ENCODE results near the gene ACADM. TPM values are rescaled to one million over a fixed set of nuclear protein-coding genes. Genes with fewer than 3 reads are reported as not detected.
A peak's percentile ranks its signal among the peaks of the same experiment; 100 is the strongest.

Gene ACADM
- total and polyA plus RNA-seq, 5 donors from 2014 or later, result 12.6 to 56.8 (median 44.2) TPM

DNA sequence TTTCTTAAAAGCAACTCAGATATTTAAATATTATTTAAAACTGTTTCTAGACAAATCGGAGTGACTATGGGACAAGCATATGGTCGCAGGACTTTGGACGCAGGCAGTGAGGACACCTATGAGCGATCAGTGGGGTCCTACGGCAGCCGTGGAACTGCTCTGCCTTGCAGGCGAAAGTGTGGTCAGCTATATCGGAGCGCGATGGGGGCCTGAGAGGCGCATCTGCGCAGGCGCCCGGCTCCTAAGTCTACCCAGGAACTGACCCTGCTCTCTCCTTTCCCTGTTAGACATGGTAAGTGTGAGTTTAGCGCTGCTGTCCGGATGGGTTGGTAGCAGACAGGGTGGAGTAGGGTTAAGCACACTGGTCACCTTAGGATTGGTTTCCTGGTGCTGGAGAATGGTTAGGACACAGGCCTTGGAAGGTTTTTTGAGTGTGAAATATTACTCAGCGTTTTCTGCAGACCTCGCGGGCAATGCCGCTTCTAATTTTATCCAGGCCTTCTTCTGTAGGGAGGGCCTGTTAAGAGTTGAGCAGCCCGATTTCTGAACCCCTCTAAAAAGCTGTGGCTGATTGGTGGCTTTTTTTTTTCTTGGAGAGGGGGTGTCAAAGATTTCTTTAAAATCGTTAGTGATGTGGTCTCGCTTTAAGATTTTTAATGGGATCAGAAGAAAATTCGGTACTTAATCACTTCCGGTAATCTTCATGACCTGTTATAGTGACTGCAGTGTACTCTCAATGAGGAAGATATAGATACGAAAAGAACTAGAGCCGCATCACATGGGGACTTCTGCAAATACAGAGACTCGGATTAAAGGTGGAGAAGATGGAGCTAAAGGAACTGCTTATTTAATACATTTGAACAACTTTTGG, 61.7 kb downstream of the ACADM start, which contains the start of gene RABGGTB:
RABGGTB (plus strand) TSS at position 274 of the 871 bp plus-strand sequence; CDS start at position 290, 16 bp downstream.
- peak within 1 kb of the TSS; percentile 97 to 98 (median 97) for H3K27ac Mint-ChIP-seq
- ATAC-seq (ENCODE audit: low read depth in 2 of 2) (peak; percentile 98), DNase-seq (peak; percentile 87 to 98 (median 94))
- H3K9me3 Mint-ChIP-seq, result peaks cover 0 to 3% (median 0%) of the 10 kb centered on the region in 7 donors
- H3K36me3 Mint-ChIP-seq, result peaks cover 24% of the 10 kb centered on the region
- H3K4me1 Mint-ChIP-seq, result peaks cover 17 to 62% (median 39%) of the 10 kb centered on the region in 4 donors
- Histone ChIP-seq H3K36me3 (ENCODE audit: control insufficient read depth, insufficient read depth, low read length) (peaks cover 25% of the 10 kb centered on the region), H3K27me3 (ENCODE audit: control insufficient read depth, insufficient read depth, low read length) (no peaks in the 10 kb centered on the region), H3K4me1 (ENCODE audit: control insufficient read depth, insufficient read depth, low read length, poor library complexity, severe bottlenecking) (peaks cover 51% of the 10 kb centered on the region), H3K9me3 (ENCODE audit: control insufficient read depth in 2 of 2, low read length in 2 of 2) (no peaks in the 10 kb centered on the region), H3K4me3 (ENCODE audit: low read depth, low read length) (peak within 1 kb of the TSS; percentile 97), H3K27ac (ENCODE audit: insufficient read depth, low read length, poor library complexity, severe bottlenecking) (peak within 1 kb of the TSS; percentile 84)
- peaks cover 4% of the 10 kb centered on the region for H3K27me3 Mint-ChIP-seq
- H3K4me3 Mint-ChIP-seq, result peak within 1 kb of the TSS; percentile 93 to 99 (median 97)

DNA sequence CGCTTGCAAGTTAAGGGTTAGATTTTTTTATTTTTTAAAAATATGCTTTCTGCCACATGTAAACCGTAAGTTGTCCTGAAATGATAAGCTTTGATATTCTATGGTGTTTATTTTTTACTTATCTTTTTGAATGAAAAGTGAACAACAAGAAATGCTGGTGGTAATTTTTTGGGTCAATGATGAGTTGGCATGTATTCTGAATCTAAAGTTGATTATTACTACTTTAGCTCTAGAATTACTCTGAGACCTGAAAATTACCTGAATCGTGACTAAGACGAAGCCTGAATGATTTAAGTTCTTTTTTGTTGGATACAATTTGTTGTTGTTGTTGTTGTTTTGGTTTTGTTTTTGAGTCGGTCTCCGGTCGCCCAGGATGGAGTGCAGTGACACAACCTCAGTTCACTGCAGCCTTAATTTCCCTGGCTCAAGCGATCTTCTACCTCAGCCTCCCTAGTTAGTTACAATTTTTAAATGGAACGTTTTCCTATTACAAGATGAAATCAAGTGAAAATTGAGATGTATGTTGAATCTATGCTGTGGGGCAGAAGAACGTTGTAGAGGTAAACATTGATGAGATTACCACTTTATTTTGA, 62.5 kb downstream of the ACADM start:
- Mint-ChIP-seq H3K27ac (peak overlapping the region; percentile 76 to 98 (median 97)), H3K27me3 (no peaks in the 10 kb centered on the region), H3K4me3 (peak overlapping the region; percentile 93 to 99 (median 97)), H3K4me1 (peaks cover 18 to 68% (median 46%) of the 10 kb centered on the region in 4 donors), H3K36me3 (peaks cover 31% of the 10 kb centered on the region), H3K9me3 (no peaks in the 10 kb centered on the region)
- no peak for ATAC-seq (ENCODE audit: low read depth in 2 of 2)
- Histone ChIP-seq H3K9me3 (ENCODE audit: control insufficient read depth in 2 of 2, low read length in 2 of 2) (no peaks in the 10 kb centered on the region), H3K36me3 (ENCODE audit: control insufficient read depth, insufficient read depth, low read length) (peaks cover 33% of the 10 kb centered on the region), H3K4me3 (ENCODE audit: low read depth, low read length) (peak overlapping the region; percentile 97), H3K27me3 (ENCODE audit: control insufficient read depth, insufficient read depth, low read length) (no peaks in the 10 kb centered on the region), H3K27ac (ENCODE audit: insufficient read depth, low read length, poor library complexity, severe bottlenecking) (peak overlapping the region; percentile 84), H3K4me1 (ENCODE audit: control insufficient read depth, insufficient read depth, low read length, poor library complexity, severe bottlenecking) (peaks cover 55% of the 10 kb centered on the region)
- no peak for DNase-seq

DNA sequence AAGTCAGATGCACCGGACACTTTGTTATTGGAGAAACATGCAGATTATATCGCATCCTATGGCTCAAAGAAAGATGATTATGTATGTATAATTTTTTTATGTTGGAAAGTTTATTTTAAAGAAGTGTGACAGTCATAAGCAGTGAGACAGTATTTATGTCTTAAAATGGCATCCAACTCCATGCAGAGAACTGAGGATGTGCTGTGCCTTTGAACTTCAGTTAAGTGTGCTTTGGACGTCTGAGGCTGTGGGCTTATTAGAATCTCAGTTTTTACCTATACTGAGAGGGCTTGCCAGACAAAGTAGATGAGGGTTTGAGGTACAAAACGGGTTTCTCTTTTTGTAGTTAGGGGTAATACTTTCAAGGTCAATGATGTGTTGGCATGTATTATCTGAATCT, 63.0 kb downstream of the ACADM start:
- Histone ChIP-seq H3K4me3 (ENCODE audit: low read depth, low read length) (peak overlapping the region; percentile 97), H3K27me3 (ENCODE audit: control insufficient read depth, insufficient read depth, low read length) (no peaks in the 10 kb centered on the region), H3K36me3 (ENCODE audit: control insufficient read depth, insufficient read depth, low read length) (peaks cover 38% of the 10 kb centered on the region), H3K9me3 (ENCODE audit: control insufficient read depth in 2 of 2, low read length in 2 of 2) (no peaks in the 10 kb centered on the region), H3K27ac (ENCODE audit: insufficient read depth, low read length, poor library complexity, severe bottlenecking) (peak overlapping the region; percentile 84), H3K4me1 (ENCODE audit: control insufficient read depth, insufficient read depth, low read length, poor library complexity, severe bottlenecking) (peaks cover 55% of the 10 kb centered on the region)
- Mint-ChIP-seq H3K4me3 (peak overlapping the region; percentile 93 to 99 (median 97)), H3K27ac (peak overlapping the region; percentile 76 to 98 (median 97)), H3K4me1 (peaks cover 22 to 71% (median 46%) of the 10 kb centered on the region in 4 donors), H3K9me3 (no peaks in the 10 kb centered on the region), H3K36me3 (peaks cover 34% of the 10 kb centered on the region), H3K27me3 (no peaks in the 10 kb centered on the region)
- ATAC-seq (ENCODE audit: low read depth in 2 of 2) (no peak), DNase-seq (peak in 2 of 3 donors; percentile 17 to 40)

DNA sequence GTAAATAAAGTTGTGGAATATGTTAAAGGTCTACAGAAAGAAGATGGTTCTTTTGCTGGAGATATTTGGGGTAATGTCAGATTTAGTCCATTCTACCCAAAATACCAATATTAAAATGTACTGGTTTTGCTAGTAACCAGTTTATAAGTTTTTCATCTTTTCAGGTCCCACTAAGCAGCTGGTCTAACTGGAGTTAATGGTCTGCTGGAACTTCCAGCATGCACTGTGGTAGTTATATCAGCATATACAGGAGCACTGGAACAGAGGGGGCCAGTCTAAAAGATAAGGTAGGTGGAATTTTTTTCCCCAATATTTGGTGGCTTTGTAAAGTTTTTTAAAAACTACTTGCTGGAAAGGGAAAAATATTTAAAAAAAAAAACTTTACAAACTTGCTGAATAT, 65.5 kb downstream of the ACADM start:
- H3K36me3 Mint-ChIP-seq, result peaks cover 53% of the 10 kb centered on the region
- H3K4me3 ChIP-seq (ENCODE audit: low read depth, low read length), result peak overlapping the region; percentile 97
- H3K4me1 ChIP-seq (ENCODE audit: control insufficient read depth, insufficient read depth, low read length, poor library complexity, severe bottlenecking), result peaks cover 55% of the 10 kb centered on the region
- no peaks in the 10 kb centered on the region for H3K27me3 ChIP-seq (ENCODE audit: control insufficient read depth, insufficient read depth, low read length)
- H3K27me3 Mint-ChIP-seq, result no peaks in the 10 kb centered on the region
- no peaks in the 10 kb centered on the region for H3K9me3 Mint-ChIP-seq
- no peak for ATAC-seq (ENCODE audit: low read depth in 2 of 2)
- H3K27ac Mint-ChIP-seq, result peak overlapping the region in 2 of 3 donors; percentile 75 to 98
- peaks cover 29 to 84% (median 53%) of the 10 kb centered on the region in 4 donors for H3K4me1 Mint-ChIP-seq
- H3K27ac ChIP-seq (ENCODE audit: insufficient read depth, low read length, poor library complexity, severe bottlenecking), result peak overlapping the region; percentile 45
- no peak for DNase-seq
- no peaks in the 10 kb centered on the region for H3K9me3 ChIP-seq (ENCODE audit: control insufficient read depth in 2 of 2, low read length in 2 of 2)
- peak overlapping the region; percentile 64 to 99 (median 75) for H3K4me3 Mint-ChIP-seq
- H3K36me3 ChIP-seq (ENCODE audit: control insufficient read depth, insufficient read depth, low read length), result peaks cover 59% of the 10 kb centered on the region

DNA sequence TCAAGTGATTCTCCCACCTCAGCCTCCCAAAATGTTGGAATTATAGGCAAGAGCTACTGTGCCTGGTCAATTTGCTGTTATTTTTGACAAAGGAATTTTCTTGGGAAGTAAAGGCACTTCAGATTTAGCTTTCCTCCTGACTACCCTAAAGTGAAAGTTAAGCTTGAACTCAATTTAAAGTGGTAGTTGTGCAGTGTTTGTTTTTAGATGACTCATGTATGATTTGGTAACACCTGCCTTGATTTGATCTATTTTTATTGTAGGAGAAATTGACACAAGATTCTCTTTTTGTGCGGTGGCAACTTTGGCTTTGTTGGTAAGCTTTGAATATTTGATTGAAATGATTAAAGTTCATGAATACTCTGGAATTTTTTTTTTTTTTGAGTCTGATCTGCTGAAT, 66.5 kb downstream of the ACADM start:
- Histone ChIP-seq H3K9me3 (ENCODE audit: control insufficient read depth in 2 of 2, low read length in 2 of 2) (no peaks in the 10 kb centered on the region), H3K4me3 (ENCODE audit: low read depth, low read length) (peak overlapping the region; percentile 46), H3K27me3 (ENCODE audit: control insufficient read depth, insufficient read depth, low read length) (no peaks in the 10 kb centered on the region), H3K36me3 (ENCODE audit: control insufficient read depth, insufficient read depth, low read length) (peaks cover 69% of the 10 kb centered on the region), H3K27ac (ENCODE audit: insufficient read depth, low read length, poor library complexity, severe bottlenecking) (peak overlapping the region; percentile 45), H3K4me1 (ENCODE audit: control insufficient read depth, insufficient read depth, low read length, poor library complexity, severe bottlenecking) (peaks cover 50% of the 10 kb centered on the region)
- Mint-ChIP-seq H3K4me1 (peaks cover 29 to 75% (median 52%) of the 10 kb centered on the region in 4 donors), H3K27me3 (no peaks in the 10 kb centered on the region), H3K9me3 (no peaks in the 10 kb centered on the region), H3K27ac (peak overlapping the region; percentile 20 to 88 (median 84)), H3K36me3 (peaks cover 58% of the 10 kb centered on the region), H3K4me3 (peak overlapping the region; percentile 33 to 64 (median 45))
- no peak for ATAC-seq (ENCODE audit: low read depth in 2 of 2)
- DNase-seq, result no peak

DNA sequence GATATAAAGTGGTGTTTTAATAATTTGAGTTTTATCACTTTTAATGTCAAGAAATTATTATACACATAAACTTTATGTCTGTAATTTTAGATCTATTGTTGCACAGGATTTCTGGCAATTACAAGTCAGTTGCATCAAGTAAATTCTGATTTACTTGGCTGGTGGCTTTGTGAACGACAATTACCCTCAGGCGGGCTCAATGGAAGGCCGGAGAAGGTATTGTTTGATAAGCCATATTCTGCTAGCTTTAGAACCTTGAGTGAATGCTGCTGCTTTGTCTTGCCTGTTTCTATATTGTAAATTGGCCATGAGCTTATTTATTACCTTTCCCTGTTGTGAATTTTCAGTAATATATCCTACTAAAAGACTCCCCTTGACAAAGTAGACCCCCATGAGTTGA, 67.6 kb downstream of the ACADM start:
- no peaks in the 10 kb centered on the region for H3K27me3 Mint-ChIP-seq

DNA sequence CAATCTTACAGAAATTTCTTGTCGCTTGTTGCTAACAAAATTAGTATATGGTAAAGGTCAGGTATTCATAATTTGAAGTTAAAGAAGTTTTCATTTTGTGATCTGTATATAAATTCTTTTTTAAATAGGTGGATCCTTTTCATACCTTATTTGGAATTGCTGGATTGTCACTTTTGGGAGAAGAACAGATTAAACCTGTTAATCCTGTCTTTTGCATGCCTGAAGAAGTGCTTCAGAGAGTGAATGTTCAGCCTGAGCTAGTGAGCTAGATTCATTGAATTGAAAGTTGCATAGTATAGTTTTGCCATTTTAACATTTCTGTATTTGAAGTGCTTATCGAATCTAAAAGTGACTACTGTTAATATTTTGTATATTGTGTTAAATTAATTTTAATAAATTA, 69.9 kb downstream of the ACADM start:
- Histone ChIP-seq H3K27me3 (ENCODE audit: control insufficient read depth, insufficient read depth, low read length) (no peaks in the 10 kb centered on the region), H3K4me3 (ENCODE audit: low read depth, low read length) (no peak overlapping the region), H3K9me3 (ENCODE audit: control insufficient read depth in 2 of 2, low read length in 2 of 2) (no peaks in the 10 kb centered on the region), H3K27ac (ENCODE audit: insufficient read depth, low read length, poor library complexity, severe bottlenecking) (no peak overlapping the region), H3K4me1 (ENCODE audit: control insufficient read depth, insufficient read depth, low read length, poor library complexity, severe bottlenecking) (peaks cover 21% of the 10 kb centered on the region), H3K36me3 (ENCODE audit: control insufficient read depth, insufficient read depth, low read length) (peaks cover 64% of the 10 kb centered on the region)
- DNase-seq (no peak), ATAC-seq (ENCODE audit: low read depth in 2 of 2) (no peak)
- Mint-ChIP-seq H3K9me3 (peaks cover 0 to 1% (median 0%) of the 10 kb centered on the region in 7 donors), H3K27ac (no peak overlapping the region), H3K27me3 (no peaks in the 10 kb centered on the region), H3K4me1 (peaks cover 26 to 44% (median 30%) of the 10 kb centered on the region in 4 donors), H3K4me3 (no peak overlapping the region), H3K36me3 (peaks cover 61% of the 10 kb centered on the region)

More for the DNA sequence above, 67.6 kb downstream of the ACADM start:
- Mint-ChIP-seq H3K4me3 (no peak overlapping the region), H3K9me3 (no peaks in the 10 kb centered on the region), H3K27ac (no peak overlapping the region), H3K4me1 (peaks cover 23 to 67% (median 49%) of the 10 kb centered on the region in 4 donors), H3K36me3 (peaks cover 65% of the 10 kb centered on the region)
- peaks cover 75% of the 10 kb centered on the region for H3K36me3 ChIP-seq (ENCODE audit: control insufficient read depth, insufficient read depth, low read length)
- H3K4me1 ChIP-seq (ENCODE audit: control insufficient read depth, insufficient read depth, low read length, poor library complexity, severe bottlenecking), result peaks cover 44% of the 10 kb centered on the region
- ATAC-seq (ENCODE audit: low read depth in 2 of 2), result no peak
- no peak overlapping the region for H3K27ac ChIP-seq (ENCODE audit: insufficient read depth, low read length, poor library complexity, severe bottlenecking)
- no peak for DNase-seq
- H3K4me3 ChIP-seq (ENCODE audit: low read depth, low read length), result no peak overlapping the region
- no peaks in the 10 kb centered on the region for H3K27me3 ChIP-seq (ENCODE audit: control insufficient read depth, insufficient read depth, low read length)
- H3K9me3 ChIP-seq (ENCODE audit: control insufficient read depth in 2 of 2, low read length in 2 of 2), result no peaks in the 10 kb centered on the region
